ENCODE measurements around the gene ARID1B.
A peak's percentile ranks its signal among the peaks of the same experiment; 100 is the strongest.

ARID1B gene

DNA sequence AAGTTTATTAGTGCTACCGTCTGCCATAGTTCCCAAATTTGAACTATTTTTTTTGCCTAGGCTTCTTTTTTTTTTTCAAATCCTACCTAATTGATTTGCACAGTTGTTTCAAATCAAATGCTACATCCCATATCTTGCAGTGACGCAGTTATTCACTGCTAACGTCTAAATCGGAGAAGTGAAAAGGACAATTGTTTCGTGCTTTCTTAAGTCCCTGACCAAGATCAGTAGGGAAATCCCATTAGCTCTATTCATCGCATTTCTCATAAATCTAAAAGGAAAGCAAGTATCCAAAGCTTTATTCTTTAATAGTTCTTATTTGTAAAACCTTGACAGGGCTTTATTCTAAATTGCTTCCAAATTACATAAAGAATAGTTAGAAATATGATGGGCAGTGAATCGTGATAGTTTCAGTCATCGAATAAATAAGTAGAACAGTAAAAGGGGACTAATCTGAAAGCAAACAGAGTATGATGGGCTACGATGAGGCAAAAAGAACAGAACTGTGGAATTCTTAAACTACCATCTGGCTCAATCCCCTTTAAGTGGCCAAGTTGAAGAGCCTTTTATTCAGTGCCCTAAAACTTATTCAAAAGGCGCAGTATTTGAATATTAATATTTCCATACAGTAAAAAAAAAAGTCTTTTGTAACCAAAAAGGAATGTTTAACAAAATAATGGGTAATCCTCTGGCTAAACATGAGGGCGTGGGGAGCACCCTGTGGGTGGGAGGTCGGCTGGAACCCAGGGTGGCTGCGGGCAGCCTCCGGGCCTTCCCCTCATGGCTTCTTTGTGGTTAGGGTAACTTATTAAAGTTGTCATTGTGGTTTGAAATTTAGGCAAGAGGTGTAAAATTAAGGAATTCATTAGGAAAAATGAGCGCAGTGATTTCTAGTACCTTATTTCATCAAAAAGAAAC, 3.0 kb upstream of the ARID1B start:
- DNase-seq (ENCODE audit: low spot score), result no peak

DNA sequence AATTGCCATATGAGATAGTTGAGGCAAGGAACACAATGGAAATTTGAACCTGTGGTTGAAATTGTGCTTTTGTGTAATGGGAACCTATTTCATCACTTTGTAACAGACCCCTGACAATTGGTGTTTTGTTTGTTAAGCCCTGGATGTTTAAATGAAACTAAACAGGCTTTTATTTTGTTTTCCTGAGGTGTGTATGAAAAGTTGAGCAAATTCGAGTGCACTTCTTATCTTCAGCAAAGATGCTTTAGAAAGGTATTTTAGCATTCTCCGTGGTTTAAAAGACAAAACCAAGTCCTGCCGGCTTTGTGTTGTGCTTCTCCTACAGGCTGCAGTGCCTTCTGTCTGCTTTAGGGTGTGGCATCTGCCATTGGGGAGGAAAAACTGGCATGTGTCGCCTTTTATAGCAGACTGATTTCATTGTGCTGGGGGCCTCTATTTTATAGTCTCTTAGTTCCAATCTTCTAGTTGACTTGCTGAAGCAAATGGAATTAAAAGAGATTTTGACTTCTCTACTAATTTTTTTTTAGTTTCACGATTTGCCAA, 2.2 kb upstream of the ARID1B start:
- peak; percentile 43 for DNase-seq (ENCODE audit: low spot score)

- DNase-seq (ENCODE audit: low spot score), result no peak
Observed at GRCh38 chr6:156775717-156776116, 1.5 kb upstream of the ARID1B start.

- peak; percentile 72 for DNase-seq (ENCODE audit: low spot score)
Observed at GRCh38 chr6:156776470-156776839, 723 bp upstream of the ARID1B start.

DNA sequence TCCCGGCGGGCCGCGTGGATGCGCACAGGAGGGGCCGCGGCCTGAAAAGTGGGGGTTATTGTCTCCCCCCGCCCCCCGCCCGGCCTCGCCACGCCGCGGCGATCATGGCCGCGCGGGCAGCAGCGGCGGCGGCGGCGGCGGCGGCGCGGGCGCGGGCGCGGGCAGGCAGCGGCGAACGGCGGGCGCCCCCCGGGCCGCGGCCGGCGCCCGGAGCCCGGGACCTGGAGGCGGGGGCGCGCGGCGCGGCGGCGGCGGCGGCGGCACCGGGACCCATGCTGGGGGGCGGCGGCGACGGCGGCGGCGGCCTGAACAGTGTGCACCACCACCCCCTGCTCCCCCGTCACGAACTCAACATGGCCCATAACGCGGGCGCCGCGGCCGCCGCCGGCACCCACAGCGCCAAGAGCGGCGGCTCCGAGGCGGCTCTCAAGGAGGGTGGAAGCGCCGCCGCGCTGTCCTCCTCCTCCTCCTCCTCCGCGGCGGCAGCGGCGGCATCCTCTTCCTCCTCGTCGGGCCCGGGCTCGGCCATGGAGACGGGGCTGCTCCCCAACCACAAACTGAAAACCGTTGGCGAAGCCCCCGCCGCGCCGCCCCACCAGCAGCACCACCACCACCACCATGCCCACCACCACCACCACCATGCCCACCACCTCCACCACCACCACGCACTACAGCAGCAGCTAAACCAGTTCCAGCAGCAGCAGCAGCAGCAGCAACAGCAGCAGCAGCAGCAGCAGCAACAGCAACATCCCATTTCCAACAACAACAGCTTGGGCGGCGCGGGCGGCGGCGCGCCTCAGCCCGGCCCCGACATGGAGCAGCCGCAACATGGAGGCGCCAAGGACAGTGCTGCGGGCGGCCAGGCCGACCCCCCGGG, 637 bp downstream of the ARID1B start:
- peak; percentile 46 for DNase-seq (ENCODE audit: low spot score)

DNA sequence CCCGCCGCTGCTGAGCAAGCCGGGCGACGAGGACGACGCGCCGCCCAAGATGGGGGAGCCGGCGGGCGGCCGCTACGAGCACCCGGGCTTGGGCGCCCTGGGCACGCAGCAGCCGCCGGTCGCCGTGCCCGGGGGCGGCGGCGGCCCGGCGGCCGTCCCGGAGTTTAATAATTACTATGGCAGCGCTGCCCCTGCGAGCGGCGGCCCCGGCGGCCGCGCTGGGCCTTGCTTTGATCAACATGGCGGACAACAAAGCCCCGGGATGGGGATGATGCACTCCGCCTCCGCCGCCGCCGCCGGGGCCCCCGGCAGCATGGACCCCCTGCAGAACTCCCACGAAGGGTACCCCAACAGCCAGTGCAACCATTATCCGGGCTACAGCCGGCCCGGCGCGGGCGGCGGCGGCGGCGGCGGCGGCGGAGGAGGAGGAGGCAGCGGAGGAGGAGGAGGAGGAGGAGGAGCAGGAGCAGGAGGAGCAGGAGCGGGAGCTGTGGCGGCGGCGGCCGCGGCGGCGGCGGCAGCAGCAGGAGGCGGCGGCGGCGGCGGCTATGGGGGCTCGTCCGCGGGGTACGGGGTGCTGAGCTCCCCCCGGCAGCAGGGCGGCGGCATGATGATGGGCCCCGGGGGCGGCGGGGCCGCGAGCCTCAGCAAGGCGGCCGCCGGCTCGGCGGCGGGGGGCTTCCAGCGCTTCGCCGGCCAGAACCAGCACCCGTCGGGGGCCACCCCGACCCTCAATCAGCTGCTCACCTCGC, 1.5 kb downstream of the ARID1B start:
- DNase-seq (ENCODE audit: low spot score), result peak; percentile 41

DNA sequence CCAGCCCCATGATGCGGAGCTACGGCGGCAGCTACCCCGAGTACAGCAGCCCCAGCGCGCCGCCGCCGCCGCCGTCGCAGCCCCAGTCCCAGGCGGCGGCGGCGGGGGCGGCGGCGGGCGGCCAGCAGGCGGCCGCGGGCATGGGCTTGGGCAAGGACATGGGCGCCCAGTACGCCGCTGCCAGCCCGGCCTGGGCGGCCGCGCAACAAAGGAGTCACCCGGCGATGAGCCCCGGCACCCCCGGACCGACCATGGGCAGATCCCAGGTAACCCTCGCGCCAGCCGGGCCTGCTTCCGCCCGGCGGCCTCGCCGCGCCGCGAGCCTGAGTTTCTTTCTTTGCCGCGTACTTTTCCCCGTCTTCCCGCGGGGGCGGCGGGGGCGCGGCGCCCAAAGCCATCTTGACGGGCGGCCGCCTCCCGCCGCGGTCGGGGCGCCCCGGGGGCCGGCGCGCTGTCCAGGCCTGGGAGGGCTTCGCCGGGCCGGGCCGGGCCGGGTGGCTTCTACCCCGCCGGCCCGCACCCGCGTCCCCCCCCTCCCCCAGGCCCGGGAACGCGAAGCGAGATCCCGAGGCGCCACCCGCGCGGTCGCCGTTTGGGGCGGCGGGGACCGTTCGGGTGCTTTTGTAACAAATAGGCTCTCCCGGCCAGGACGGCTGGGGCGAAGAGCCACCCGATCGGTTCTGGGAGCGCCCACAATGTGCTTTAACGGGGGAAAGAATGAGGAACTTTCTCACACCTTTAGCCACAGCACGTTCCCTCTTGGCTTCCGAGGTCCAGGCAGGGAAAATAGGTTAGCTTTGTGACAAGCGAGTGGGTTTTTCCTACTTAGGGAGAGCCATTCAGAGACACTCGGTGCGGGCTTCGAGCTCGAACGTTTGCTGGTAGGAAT, 2.3 kb downstream of the ARID1B start:
- peak; percentile 22 for DNase-seq (ENCODE audit: low spot score)

DNA sequence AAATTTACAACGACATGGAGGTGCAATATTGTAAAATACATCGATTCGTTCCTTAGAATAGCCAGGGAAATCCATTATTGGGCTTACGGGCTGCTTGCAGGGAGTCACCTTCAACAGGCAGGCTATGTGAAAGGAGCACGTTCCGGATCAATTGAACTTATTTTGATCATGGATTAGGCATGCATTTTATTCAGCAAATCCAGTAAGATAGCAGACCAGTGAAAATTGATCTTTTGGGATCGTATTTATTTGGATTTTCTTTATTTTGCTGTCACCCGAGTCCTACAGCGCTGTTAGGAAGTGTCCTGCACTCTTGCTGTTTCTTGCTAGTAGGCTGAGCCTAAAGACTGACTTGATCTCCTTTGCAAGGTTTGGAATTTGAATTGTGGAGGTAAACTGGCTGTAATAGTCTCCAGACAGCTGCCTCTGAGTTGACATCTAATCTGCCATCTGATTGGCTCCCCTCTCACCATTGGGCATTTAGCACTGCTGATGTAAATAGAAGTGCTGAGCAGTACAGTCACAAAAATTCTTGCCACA, 3.0 kb downstream of the ARID1B start:
- peak; percentile 91 for DNase-seq (ENCODE audit: low spot score)

GRCh38 chr6:156780962-156781853, 4.0 kb downstream of the ARID1B start:
- no peak for DNase-seq (ENCODE audit: low spot score)

GRCh38 chr6:156781861-156782631, 4.9 kb downstream of the ARID1B start:
- peak; percentile 7 for DNase-seq (ENCODE audit: low spot score)

DNA sequence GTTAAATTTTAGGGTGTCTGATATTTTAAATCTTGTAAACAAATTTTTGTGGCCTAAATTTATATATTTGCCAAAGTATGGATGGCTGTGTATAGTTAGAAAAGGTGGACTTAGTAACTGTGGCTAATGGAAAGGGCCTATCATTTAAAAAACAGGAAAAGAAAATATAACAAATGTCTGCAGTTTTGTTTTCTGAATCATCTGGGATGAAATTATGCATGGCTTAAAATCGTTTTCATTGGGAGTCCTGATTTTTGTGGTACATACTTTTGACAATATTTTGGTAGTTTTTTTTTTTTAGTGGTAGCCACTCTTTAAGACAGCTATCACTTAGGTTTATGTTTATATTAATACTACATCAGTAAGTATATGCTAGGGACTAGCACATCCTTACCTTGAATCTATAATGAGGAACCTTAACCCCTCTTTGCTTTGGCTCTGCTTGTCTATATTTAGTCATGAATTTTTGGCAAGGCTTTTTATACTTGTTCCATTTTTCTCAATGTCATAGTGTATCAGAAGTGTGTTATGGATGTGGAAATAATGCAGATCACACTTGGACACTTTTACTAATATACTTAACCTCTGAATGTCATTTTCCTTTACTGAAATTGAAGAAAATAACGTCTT, 5.6 kb downstream of the ARID1B start:
- no peak for DNase-seq (ENCODE audit: low spot score)

DNA sequence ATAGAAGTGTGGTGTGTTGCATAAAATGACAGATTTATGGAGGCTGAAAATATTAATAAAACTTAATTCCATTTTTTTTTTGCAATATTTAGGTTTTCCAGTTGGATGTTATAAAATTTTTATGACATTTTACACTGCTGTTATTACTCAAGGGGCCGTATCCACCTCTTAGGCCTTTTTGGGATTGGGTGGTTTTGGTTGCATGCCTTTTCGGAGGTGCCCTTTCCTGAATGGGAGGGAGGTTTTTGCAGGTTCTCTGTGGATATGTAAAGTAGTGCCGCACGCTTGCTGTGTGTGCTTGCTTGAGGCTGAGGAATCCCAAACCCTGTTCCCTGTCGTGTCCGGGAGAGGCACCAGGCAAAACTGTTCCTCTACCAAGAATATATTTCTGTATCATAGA, 6.8 kb downstream of the ARID1B start:
- DNase-seq (ENCODE audit: low spot score), result no peak

- DNase-seq (ENCODE audit: low spot score), result no peak
Observed at GRCh38 chr6:156786652-156787051, 9.5 kb downstream of the ARID1B start.

- DNase-seq (ENCODE audit: low spot score), result no peak
Observed at GRCh38 chr6:156787569-156788492, 10.7 kb downstream of the ARID1B start.

- no peak for DNase-seq (ENCODE audit: low spot score)
Observed at GRCh38 chr6:156789081-156789943, 12.1 kb downstream of the ARID1B start.

DNA sequence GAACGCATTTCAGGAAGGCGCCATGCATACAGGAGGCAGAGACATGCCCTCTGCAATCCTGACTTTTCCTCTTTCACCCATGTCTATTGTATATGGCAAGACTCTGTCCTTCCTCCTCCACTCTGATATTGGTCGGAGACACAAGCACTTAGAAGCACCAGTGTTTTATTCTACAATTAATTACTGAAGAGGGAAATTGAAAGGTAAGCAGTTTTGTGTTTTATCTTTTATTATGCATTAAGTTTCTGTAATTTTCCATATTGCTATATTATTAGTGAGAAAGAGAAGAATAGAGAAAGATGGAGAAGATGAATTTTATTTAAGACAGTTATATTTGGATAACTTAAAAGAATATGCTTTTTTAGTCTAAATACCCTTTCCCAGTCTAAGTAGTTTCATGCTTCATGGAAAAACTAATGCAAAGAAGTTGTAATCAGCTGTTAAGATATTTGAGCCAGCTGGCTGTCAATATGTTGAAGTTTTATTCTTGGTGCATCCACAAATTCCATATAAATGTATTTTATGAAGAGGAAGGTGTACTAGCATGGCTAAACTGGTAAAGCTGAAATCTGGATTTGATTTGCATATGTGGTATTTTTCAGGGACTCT, 13.6 kb downstream of the ARID1B start:
- DNase-seq (ENCODE audit: low spot score), result no peak

Data from SW480 (cell line).